T-cell (primary cell): ENCODE results near the gene SIRT5. TPM values are rescaled to one million over a fixed set of nuclear protein-coding genes. Genes with fewer than 3 reads are reported as not detected.

Experiments
- ATAC-seq, 4 experiments: fragments of 200-7000 bp in 3 of 4; fragments of 150-1000 bp in 1 of 4; cut with Tn5 transposase; replicated peaks in 1 of 4; 1 replicate in 3 of 4; 2 replicates in 1 of 4; pipeline ENCODE4 v1.10.0; 2021; ENCODE audit warnings: moderate library complexity in 3 of 4, mild to moderate bottlenecking in 2 of 4, moderate number of reproducible peaks in 1 of 4
- CTCF ChIA-PET, 2 donors: fragments of 300-600 bp; sonication (Branson Sonifier 250); formaldehyde crosslinking; loops; one replicate each; lab custom pipeline; 2022; ENCODE audit warnings: antibody characterized with exemption in 2 of 2; lab: Charles Lee
- POLR2A ChIA-PET, 2 donors: fragments of 300-600 bp; sonication (Branson Sonifier 250); formaldehyde crosslinking; loops; one replicate each; lab custom pipeline; 2022; ENCODE audit warnings: antibody characterized with exemption in 2 of 2; lab: Charles Lee
- DNase-seq, 35 experiments: peaks; one replicate each; pipeline versions ENCODE4 v3.0.0 to v3.0.0-alpha.2; 2013 to 2023
- H3K27ac ChIP-seq: one replicate; pipeline ENCODE4 v1.5.1; 2013; ENCODE audit warnings: low read length
- H3K27me3 ChIP-seq, 2 experiments: replicated peaks in 1 of 2; 1 replicate in 1 of 2; 2 replicates in 1 of 2; pipeline versions ENCODE4 v1.6.1 to v1.7.0; 2013; ENCODE audit warnings: low read length in 1 of 2, mixed read lengths in 1 of 2; ENCODE audit not compliant: control insufficient read depth in 2 of 2, insufficient read depth in 2 of 2; ENCODE audit errors: extremely low read depth in 1 of 2
- H3K36me3 ChIP-seq, 2 donors: 1 replicate in 1 of 2; 2 replicates in 1 of 2; pipeline versions ENCODE4 v1.6.1 to v1.7.0; 2013; ENCODE audit warnings: low read length in 1 of 2; ENCODE audit not compliant: control insufficient read depth in 2 of 2, insufficient read depth in 1 of 2; ENCODE audit errors: extremely low read depth in 1 of 2
- H3K4me1 ChIP-seq, 2 experiments: 1 replicate in 1 of 2; 2 replicates in 1 of 2; pipeline versions ENCODE4 v1.6.1 to v1.7.0; 2013; ENCODE audit warnings: low read length in 2 of 2, mixed read lengths in 1 of 2; ENCODE audit not compliant: insufficient read depth in 2 of 2, control insufficient read depth in 1 of 2; ENCODE audit errors: extremely low read depth in 1 of 2
- H3K4me3 ChIP-seq, 2 donors: 1 replicate in 1 of 2; 2 replicates in 1 of 2; pipeline versions ENCODE4 v1.5.1 to v1.7.0; 2013; ENCODE audit warnings: mild to moderate bottlenecking in 2 of 2, low read length in 1 of 2, moderate library complexity in 1 of 2; ENCODE audit not compliant: control insufficient read depth in 1 of 2; ENCODE audit errors: extremely low read depth in 1 of 2
- H3K9me3 ChIP-seq: 2 replicates; pipeline ENCODE4 v1.7.0; 2013
- H3K27ac Mint-ChIP-seq, 2 donors: one replicate each; pipeline ENCODE4 v1.8.0; 2020 to 2021; ENCODE audit warnings: mild to moderate bottlenecking in 2 of 2, mixed read lengths in 2 of 2
- H3K27me3 Mint-ChIP-seq, 2 donors: one replicate each; pipeline ENCODE4 v1.8.0; 2021 to 2022; ENCODE audit warnings: mixed read lengths in 2 of 2
- H3K36me3 Mint-ChIP-seq: one replicate; pipeline ENCODE4 v1.8.0; 2021; ENCODE audit warnings: mixed read lengths
- H3K4me1 Mint-ChIP-seq, 3 donors: one replicate each; pipeline ENCODE4 v1.8.0; 2020 to 2022; ENCODE audit warnings: mixed read lengths in 3 of 3, mild to moderate bottlenecking in 1 of 3
- H3K4me3 Mint-ChIP-seq, 3 donors: one replicate each; pipeline ENCODE4 v1.8.0; 2020 to 2022; ENCODE audit warnings: mild to moderate bottlenecking in 3 of 3, mixed read lengths in 3 of 3, moderate library complexity in 3 of 3
- H3K9me3 Mint-ChIP-seq, 3 donors: one replicate each; pipeline ENCODE4 v1.8.0; 2020 to 2022; ENCODE audit warnings: mixed read lengths in 3 of 3
- WGBS: methylation state at CpG from one replicate; pipeline ENCODE4 v1.1.5; 2013; ENCODE audit warnings: missing lambda C conversion rate; ENCODE audit not compliant: insufficient coverage; 5-methylcytosine and 5-hydroxymethylcytosine counted together
- total RNA-seq, 35 experiments: library from RNA in 6 of 35; stranded (reverse) in 6 of 35; fragments of 120-200 nt in 1 of 35; gene quantifications; one replicate each; pipeline versions ENCODE4 v1.2.1 to v1.2.4 and lab custom pipeline; 2013 to 2026

SIRT5 gene
- total RNA-seq, 5 donors from 2014 or later (not counting 1 experiment from before 2014, with no cell fraction given), result 11.7 to 21.5 (median 16.8) TPM

DNA sequence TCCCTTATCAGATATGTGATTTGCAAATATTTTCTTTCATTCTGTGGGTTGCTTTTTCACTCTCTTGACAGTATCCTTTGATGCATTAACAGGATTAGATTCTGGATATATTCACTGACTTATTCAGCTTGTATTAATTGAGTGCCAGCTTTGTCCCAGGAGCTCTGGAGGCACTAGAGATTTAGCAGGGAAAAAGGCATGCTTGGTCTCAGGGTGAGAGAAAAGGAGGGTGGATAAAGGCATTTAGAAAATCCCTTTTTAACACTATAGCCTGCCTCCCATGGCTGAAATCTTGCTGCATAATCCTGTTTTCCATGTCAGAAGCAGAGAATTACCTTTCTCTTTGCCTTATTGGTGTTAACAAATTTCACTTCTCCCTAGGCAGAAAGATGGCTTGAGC lies 28.5 kb upstream of the SIRT5 start:
- no peaks in the 10 kb centered on the region for H3K9me3 Mint-ChIP-seq
- Histone ChIP-seq H3K4me3 (no peak overlapping the region), H3K9me3 (no peaks in the 10 kb centered on the region), H3K27me3 (no peaks in the 10 kb centered on the region), H3K36me3 (no peaks in the 10 kb centered on the region), H3K27ac (no peak overlapping the region), H3K4me1 (no peaks in the 10 kb centered on the region)
- no peaks in the 10 kb centered on the region for H3K27me3 Mint-ChIP-seq
- no peak for DNase-seq
- H3K4me1 Mint-ChIP-seq, result no peaks in the 10 kb centered on the region
- ChIA-PET POLR2A (no interaction called here), CTCF (interaction anchor here in 1 of 2 donors (0.7 kb wide), 1 partner anchor 20 kb away, joined by 4 read pairs; no protein-coding TSS in a partner anchor)
- H3K27ac Mint-ChIP-seq, result no peak overlapping the region
- no peak for ATAC-seq
- no peaks in the 10 kb centered on the region for H3K36me3 Mint-ChIP-seq
- H3K4me3 Mint-ChIP-seq, result no peak overlapping the region

DNA sequence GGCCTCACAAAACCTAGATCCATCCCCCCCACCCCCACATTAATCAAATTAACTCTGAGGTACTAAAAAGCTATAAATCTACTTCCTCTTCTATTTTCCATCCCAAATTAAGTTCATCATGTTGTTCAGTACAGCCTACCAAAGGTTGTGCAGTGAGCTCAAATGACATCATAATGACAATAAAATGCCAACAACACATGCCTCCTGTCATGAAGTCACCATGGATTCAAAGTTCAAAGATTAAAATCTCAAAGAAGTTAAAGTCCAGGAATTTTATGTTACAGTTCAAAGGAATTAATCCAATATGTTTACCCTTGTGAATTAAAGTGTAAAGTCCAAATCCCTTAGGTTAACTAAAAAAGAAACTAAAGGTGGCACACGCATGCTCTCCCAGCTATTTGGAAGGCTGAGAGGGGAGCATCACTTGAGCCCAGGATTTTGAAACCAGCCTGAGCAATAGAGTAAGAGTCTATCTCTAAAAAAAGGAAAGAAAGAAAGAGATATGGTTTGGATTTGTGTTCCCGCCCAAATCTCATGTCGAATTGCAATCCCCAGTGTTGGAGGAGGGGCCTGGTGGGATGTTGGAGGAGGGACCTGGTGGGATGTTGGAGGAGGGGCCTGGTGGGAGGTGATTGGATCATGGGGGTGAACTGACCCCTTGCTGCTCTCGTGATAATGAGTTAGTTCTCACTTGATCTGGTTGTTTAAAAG lies 25.7 kb upstream of the SIRT5 start:
- POLR2A ChIA-PET, result interaction anchor here in 1 of 2 donors (0.7 kb wide), 1 partner anchor 13 kb away, joined by 5 read pairs; no protein-coding TSS in a partner anchor
- Histone ChIP-seq H3K27me3 (no peaks in the 10 kb centered on the region), H3K4me1 (no peaks in the 10 kb centered on the region), H3K27ac (no peak overlapping the region), H3K9me3 (no peaks in the 10 kb centered on the region), H3K4me3 (no peak overlapping the region), H3K36me3 (no peaks in the 10 kb centered on the region)
- Mint-ChIP-seq H3K36me3 (no peaks in the 10 kb centered on the region), H3K4me3 (no peak overlapping the region), H3K27ac (no peak overlapping the region), H3K9me3 (peaks cover 0 to 2% (median 0%) of the 10 kb centered on the region in 3 donors), H3K27me3 (peaks cover 0 to 2% of the 10 kb centered on the region in 2 donors), H3K4me1 (no peaks in the 10 kb centered on the region)
- CTCF ChIA-PET, result interaction anchor here (0.6 kb wide), 2 partner anchors 14 to 151 kb away, joined by 3 to 5 read pairs; no protein-coding TSS in a partner anchor
- 100% methylated on average over 3 of the region's 4 CpGs for WGBS
- DNase-seq (no peak), ATAC-seq (no peak)

DNA sequence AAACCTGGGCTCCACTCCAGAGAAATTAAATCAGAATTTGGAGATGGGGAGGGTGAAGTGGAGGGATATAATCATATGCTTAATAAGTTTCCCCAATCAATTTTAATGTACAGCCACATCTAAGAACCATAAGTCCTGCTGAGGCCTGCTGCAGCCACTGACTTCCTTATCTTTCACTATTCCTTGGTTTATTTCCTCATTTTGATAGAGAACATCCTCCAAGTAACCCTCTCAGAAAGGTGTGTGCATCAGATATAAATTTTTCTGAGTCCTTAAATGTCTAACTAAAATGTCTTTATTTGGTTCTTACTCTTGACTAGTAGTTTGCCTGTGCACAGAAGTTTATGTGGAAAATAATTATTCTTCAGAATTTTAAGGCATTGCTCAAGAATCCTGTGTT lies 23.7 kb upstream of the SIRT5 start:
- no peaks in the 10 kb centered on the region for H3K4me1 ChIP-seq
- Mint-ChIP-seq H3K9me3 (peaks cover 0 to 3% (median 0%) of the 10 kb centered on the region in 3 donors), H3K4me3 (no peak overlapping the region), H3K4me1 (no peaks in the 10 kb centered on the region), H3K27me3 (peaks cover 0 to 2% of the 10 kb centered on the region in 2 donors), H3K36me3 (no peaks in the 10 kb centered on the region), H3K27ac (no peak overlapping the region)
- no peak overlapping the region for H3K4me3 ChIP-seq
- DNase-seq (no peak), ATAC-seq (no peak)
- POLR2A ChIA-PET, result no interaction called here
- H3K27ac ChIP-seq, result no peak overlapping the region
- H3K36me3 ChIP-seq, result no peaks in the 10 kb centered on the region
- CTCF ChIA-PET, result no interaction called here
- H3K27me3 ChIP-seq, result peaks cover 0 to 4% of the 10 kb centered on the region in 2 experiments
- H3K9me3 ChIP-seq, result no peaks in the 10 kb centered on the region

DNA sequence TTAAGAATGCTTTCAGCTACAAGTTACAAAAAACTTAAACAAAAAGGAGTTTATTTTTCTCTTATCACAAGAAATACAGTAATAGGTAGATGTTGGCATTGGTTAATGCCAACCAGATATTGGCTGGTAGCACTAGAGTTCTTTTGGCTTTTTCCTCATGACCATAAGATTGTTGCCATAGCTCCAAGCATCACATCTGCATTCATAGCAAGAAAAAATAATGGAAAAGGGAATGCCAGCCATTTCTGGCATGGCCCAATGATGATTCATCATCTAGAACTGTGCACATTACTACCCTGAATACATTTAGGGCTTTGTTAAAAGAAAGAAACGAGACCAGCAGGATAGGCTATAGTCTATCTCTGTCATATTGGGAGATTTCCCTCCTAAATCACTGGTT lies 20.8 kb upstream of the SIRT5 start:
- Histone ChIP-seq H3K27me3 (peaks cover 0 to 4% of the 10 kb centered on the region in 2 experiments), H3K36me3 (no peaks in the 10 kb centered on the region), H3K9me3 (no peaks in the 10 kb centered on the region), H3K27ac (no peak overlapping the region), H3K4me1 (no peaks in the 10 kb centered on the region), H3K4me3 (no peak overlapping the region)
- CTCF ChIA-PET, result no interaction called here
- no CpG with 5 or more reads among the region's 1 CpG for WGBS
- DNase-seq (no peak), ATAC-seq (no peak)
- Mint-ChIP-seq H3K4me1 (no peaks in the 10 kb centered on the region), H3K9me3 (peaks cover 0 to 3% (median 0%) of the 10 kb centered on the region in 3 donors), H3K27me3 (peaks cover 0 to 2% of the 10 kb centered on the region in 2 donors), H3K4me3 (no peak overlapping the region), H3K27ac (no peak overlapping the region), H3K36me3 (no peaks in the 10 kb centered on the region)
- POLR2A ChIA-PET, result no interaction called here

DNA sequence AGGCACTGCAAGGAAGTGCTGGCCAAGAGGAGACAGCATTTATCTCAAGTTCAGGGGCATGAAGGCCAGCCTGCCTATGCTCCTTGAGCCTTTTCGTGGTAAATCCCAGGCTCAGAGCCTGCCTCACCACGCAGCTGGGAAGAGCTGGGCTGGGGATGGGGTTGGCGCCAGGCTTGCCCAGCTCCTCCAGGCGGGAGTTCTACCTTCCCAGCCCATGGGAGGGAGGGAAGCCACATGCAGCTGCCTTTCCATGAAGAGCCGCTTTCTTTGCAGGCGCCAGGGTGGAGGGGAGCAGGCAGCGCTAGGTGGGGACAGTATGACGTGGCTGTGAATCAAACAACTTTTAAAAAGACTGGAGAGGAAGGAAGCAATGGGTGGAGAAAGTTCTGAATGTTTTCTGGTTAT lies 19.5 kb upstream of the SIRT5 start:
- no peaks in the 10 kb centered on the region for H3K4me1 Mint-ChIP-seq
- 82% methylated on average over 6 of the region's 8 CpGs for WGBS
- H3K27ac Mint-ChIP-seq, result no peak overlapping the region
- POLR2A ChIA-PET, result interaction anchor here in 1 of 2 donors (1.1 kb wide), 1 partner anchor 1326 kb away, joined by 3 read pairs; no protein-coding TSS in a partner anchor
- DNase-seq, result no peak
- no peak for ATAC-seq
- H3K4me1 ChIP-seq, result no peaks in the 10 kb centered on the region
- peaks cover 0 to 2% of the 10 kb centered on the region in 2 donors for H3K27me3 Mint-ChIP-seq
- H3K27me3 ChIP-seq, result peaks cover 0 to 4% of the 10 kb centered on the region in 2 experiments
- H3K36me3 ChIP-seq, result no peaks in the 10 kb centered on the region
- no peaks in the 10 kb centered on the region for H3K9me3 ChIP-seq
- CTCF ChIA-PET, result no interaction called here
- H3K27ac ChIP-seq, result no peak overlapping the region
- H3K4me3 ChIP-seq, result no peak overlapping the region
- H3K9me3 Mint-ChIP-seq, result peaks cover 0 to 3% (median 0%) of the 10 kb centered on the region in 3 donors
- no peaks in the 10 kb centered on the region for H3K36me3 Mint-ChIP-seq
- no peak overlapping the region for H3K4me3 Mint-ChIP-seq

DNA sequence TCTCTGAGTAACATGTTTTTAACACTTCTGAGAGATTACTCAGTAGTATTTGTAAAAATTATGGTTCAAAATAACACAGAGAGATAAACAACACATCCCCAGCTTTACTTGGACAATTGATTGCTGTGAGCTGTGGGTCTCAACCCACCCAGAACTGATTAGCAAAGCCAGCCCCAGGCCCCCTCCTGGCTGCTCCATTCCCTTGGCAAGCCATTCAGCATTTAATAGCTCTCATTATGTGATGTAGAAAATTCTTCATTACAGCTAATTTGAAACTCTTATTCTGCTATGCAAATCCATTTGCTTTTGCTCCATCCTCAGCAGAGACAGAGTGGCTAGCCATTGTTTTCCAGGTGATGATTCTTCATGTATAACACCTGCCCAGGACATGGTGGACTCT lies 16.6 kb upstream of the SIRT5 start:
- CTCF ChIA-PET, result interaction anchor here in 1 of 2 donors (0.7 kb wide), 1 partner anchor 54 kb away, joined by 4 read pairs; no protein-coding TSS in a partner anchor
- no peak overlapping the region for H3K27ac ChIP-seq

More for the DNA sequence above, 16.6 kb upstream of the SIRT5 start:
- POLR2A ChIA-PET, result no interaction called here
- H3K27ac Mint-ChIP-seq, result no peak overlapping the region
- H3K9me3 Mint-ChIP-seq, result peaks cover 0 to 3% (median 0%) of the 10 kb centered on the region in 3 donors
- H3K27me3 ChIP-seq, result peaks cover 0 to 8% of the 10 kb centered on the region in 2 experiments
- ATAC-seq (no peak), DNase-seq (no peak)
- H3K9me3 ChIP-seq, result no peaks in the 10 kb centered on the region
- no peaks in the 10 kb centered on the region for H3K36me3 Mint-ChIP-seq
- no peaks in the 10 kb centered on the region for H3K4me1 Mint-ChIP-seq
- H3K27me3 Mint-ChIP-seq, result no peaks in the 10 kb centered on the region
- H3K36me3 ChIP-seq, result no peaks in the 10 kb centered on the region
- no peak overlapping the region for H3K4me3 Mint-ChIP-seq
- no peak overlapping the region for H3K4me3 ChIP-seq
- H3K4me1 ChIP-seq, result no peaks in the 10 kb centered on the region
